Trophoblast cell (in vitro differentiated cells and primary cell): ENCODE data around the gene CCDC50. TPM values are rescaled to one million over a fixed set of nuclear protein-coding genes. Genes with fewer than 3 reads are reported as not detected.
A peak's percentile ranks its signal among the peaks of the same experiment; 100 is the strongest.

Source experiments
- DNase-seq, 2 donors: peaks; one replicate each; pipeline ENCODE4 v3.0.0-alpha.2; 2016
- H2AFZ ChIP-seq: 2 replicates; pipeline ENCODE4 v1.6.1; 2013; ENCODE audit warnings: low read length, moderate library complexity, mild to moderate bottlenecking; ENCODE audit not compliant: insufficient read depth, poor library complexity
- H2AK5ac ChIP-seq: 2 replicates; pipeline ENCODE4 v1.6.1; 2013; ENCODE audit warnings: mild to moderate bottlenecking, low read length
- H2BK120ac ChIP-seq: 2 replicates; pipeline ENCODE4 v1.6.1; 2013; ENCODE audit warnings: low read length, mild to moderate bottlenecking, moderate library complexity; ENCODE audit not compliant: insufficient read depth, poor library complexity
- H2BK12ac ChIP-seq: 2 replicates; pipeline ENCODE4 v1.6.1; 2013; ENCODE audit warnings: mild to moderate bottlenecking, low read length, moderate library complexity
- H2BK5ac ChIP-seq: 2 replicates; pipeline ENCODE4 v1.6.1; 2013; ENCODE audit warnings: low read length, low read depth, moderate library complexity, mild to moderate bottlenecking; ENCODE audit not compliant: poor library complexity
- H3K14ac ChIP-seq: 2 replicates; pipeline ENCODE4 v1.6.1; 2013; ENCODE audit warnings: mild to moderate bottlenecking, low read length
- H3K18ac ChIP-seq: 2 replicates; pipeline ENCODE4 v1.6.1; 2013; ENCODE audit warnings: mild to moderate bottlenecking, low read length
- H3K23ac ChIP-seq: 2 replicates; pipeline ENCODE4 v1.6.1; 2013; ENCODE audit warnings: low read length
- H3K27ac ChIP-seq: 2 replicates; pipeline ENCODE4 v1.5.1; 2013; ENCODE audit warnings: low read depth, mild to moderate bottlenecking, inconsistent platforms, low read length, moderate library complexity
- H3K27me3 ChIP-seq: 2 replicates; pipeline ENCODE4 v1.6.1; 2013; ENCODE audit warnings: inconsistent platforms, mild to moderate bottlenecking, low read length, moderate library complexity; ENCODE audit not compliant: insufficient read depth
- H3K36me3 ChIP-seq, 2 experiments: 1 replicate in 1 of 2; 2 replicates in 1 of 2; pipeline ENCODE4 v1.6.1; 2013; ENCODE audit warnings: low read length in 2 of 2, mild to moderate bottlenecking in 2 of 2, moderate library complexity in 1 of 2; ENCODE audit not compliant: insufficient read depth in 2 of 2, control insufficient read depth in 1 of 2
- H3K4ac ChIP-seq: 2 replicates; pipeline ENCODE4 v1.6.1; 2013; ENCODE audit warnings: low read depth, mild to moderate bottlenecking, low read length, moderate library complexity
- H3K4me1 ChIP-seq, 2 experiments: 1 replicate in 1 of 2; 2 replicates in 1 of 2; pipeline ENCODE4 v1.6.1; 2013; ENCODE audit warnings: low read length in 2 of 2, mild to moderate bottlenecking in 2 of 2, moderate library complexity in 1 of 2; ENCODE audit not compliant: insufficient read depth in 2 of 2, control insufficient read depth in 1 of 2
- H3K4me2 ChIP-seq: 2 replicates; pipeline ENCODE4 v1.6.1; 2013; ENCODE audit warnings: inconsistent platforms, mild to moderate bottlenecking, low read length, moderate library complexity
- H3K4me3 ChIP-seq: 2 replicates; pipeline ENCODE4 v1.5.1; 2013; ENCODE audit warnings: mild to moderate bottlenecking, low read depth, low read length, inconsistent platforms
- H3K79me1 ChIP-seq: one replicate; pipeline ENCODE4 v1.6.1; 2013; ENCODE audit warnings: low read length
- H3K79me2 ChIP-seq: 2 replicates; pipeline ENCODE4 v1.6.1; 2013; ENCODE audit warnings: low read length, mild to moderate bottlenecking; ENCODE audit not compliant: control insufficient read depth, insufficient read depth, poor library complexity
- H3K9ac ChIP-seq: 2 replicates; pipeline ENCODE4 v1.6.1; 2013; ENCODE audit warnings: mild to moderate bottlenecking, low read length
- H3K9me3 ChIP-seq: 2 replicates; pipeline ENCODE4 v1.6.1; 2013; ENCODE audit warnings: low read depth, mild to moderate bottlenecking, control low read depth, inconsistent platforms, low read length; ENCODE audit not compliant: insufficient read depth
- H4K12ac ChIP-seq: 2 replicates; pipeline ENCODE4 v1.6.1; 2013; ENCODE audit warnings: low read depth, mild to moderate bottlenecking, low read length, moderate library complexity
- H4K8ac ChIP-seq: 2 replicates; pipeline ENCODE4 v1.6.1; 2013; ENCODE audit warnings: low read depth, mild to moderate bottlenecking, low read length, moderate library complexity
- H4K91ac ChIP-seq: one replicate; pipeline ENCODE4 v1.6.1; 2013; ENCODE audit warnings: low read depth, mild to moderate bottlenecking, low read length, moderate library complexity
- WGBS: extraction: QIAGEN DNeasy Blood & Tissue Kit; methylation state at CpG from one replicate; pipeline ENCODE4 v1.1.7; 2013; ENCODE audit warnings: missing lambda C conversion rate; ENCODE audit not compliant: insufficient read length, insufficient coverage; ENCODE audit errors: extremely low coverage; 5-methylcytosine and 5-hydroxymethylcytosine counted together
- polyA plus RNA-seq: library from polyadenylated mRNA; stranded (reverse); fragments of 200-250 nt; gene quantifications from 2 replicates; pipeline ENCODE4 v1.2.3, GENCODE V29; 2013

CCDC50 gene, protein sequence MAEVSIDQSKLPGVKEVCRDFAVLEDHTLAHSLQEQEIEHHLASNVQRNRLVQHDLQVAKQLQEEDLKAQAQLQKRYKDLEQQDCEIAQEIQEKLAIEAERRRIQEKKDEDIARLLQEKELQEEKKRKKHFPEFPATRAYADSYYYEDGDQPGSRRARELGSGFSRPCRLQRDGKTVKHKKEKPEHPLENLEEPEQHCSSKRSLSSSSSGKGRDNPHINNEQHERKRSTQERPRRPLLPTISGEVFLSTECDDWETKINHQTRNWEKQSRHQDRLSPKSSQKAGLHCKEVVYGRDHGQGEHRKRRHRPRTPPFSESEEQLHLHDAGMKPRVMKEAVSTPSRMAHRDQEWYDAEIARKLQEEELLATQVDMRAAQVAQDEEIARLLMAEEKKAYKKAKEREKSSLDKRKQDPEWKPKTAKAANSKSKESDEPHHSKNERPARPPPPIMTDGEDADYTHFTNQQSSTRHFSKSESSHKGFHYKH
- polyA plus RNA-seq, result 48.0 and 50.1 TPM in 2 replicates

DNA sequence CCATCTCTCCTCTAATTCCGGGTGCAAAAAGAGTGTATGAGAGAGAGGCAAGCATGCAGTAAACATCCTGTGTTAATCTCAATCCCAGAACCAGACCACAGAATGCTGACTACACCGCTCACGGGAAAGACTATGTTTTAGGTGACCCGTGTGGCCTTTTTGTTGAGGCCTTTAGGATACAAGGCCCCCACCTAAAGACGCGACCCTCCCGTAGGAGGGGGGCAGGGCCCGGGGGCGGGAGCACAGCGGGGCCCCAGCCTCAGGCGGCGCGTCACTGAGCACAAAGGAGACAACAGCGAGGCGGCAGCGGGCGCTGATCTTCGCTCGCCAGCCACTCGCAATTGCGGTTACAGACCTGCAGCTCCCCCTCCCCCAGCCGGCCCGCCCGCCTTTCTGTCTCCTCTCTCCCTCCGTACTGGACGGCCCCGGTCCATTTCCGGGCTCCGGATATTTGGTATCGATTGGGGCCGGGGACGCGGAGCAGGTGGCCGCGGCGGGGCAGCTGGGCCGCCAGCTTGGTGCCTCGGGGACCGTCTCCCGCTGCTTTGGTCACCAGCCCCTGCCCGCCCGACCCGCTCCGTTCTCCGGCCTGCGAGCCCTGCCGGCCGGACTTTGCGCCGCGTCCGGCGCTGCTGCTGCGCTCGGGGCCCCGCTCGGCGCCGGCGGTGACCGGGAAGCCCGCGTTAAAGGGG is at the start of gene CCDC50:
Gene CCDC50 (plus strand): TSS at position 433 of the 692 bp plus-strand sequence. CDS start 281 bp downstream, outside the sequence.
- peak within 1 kb of the TSS; percentile 78 for H3K14ac ChIP-seq
- DNase-seq, result peak; percentile 55 to 66
- H3K4me1 ChIP-seq, result peaks cover 0 to 7% of the 10 kb centered on the region in 2 experiments
- peak within 1 kb of the TSS; percentile 90 for H2BK120ac ChIP-seq
- H3K79me2 ChIP-seq, result peaks cover 11% of the 10 kb centered on the region
- H2BK5ac ChIP-seq, result peak within 1 kb of the TSS; percentile 70
- H3K27me3 ChIP-seq, result no peaks in the 10 kb centered on the region
- peak within 1 kb of the TSS; percentile 75 for H3K18ac ChIP-seq
- no peaks in the 10 kb centered on the region for H3K36me3 ChIP-seq
- peak within 1 kb of the TSS; percentile 82 for H3K4ac ChIP-seq
- peak within 1 kb of the TSS; percentile 87 for H3K4me3 ChIP-seq
- WGBS, result no CpG with 5 or more reads among the region's 63 CpGs
- H2AK5ac ChIP-seq, result peak within 1 kb of the TSS; percentile 64
- H3K4me2 ChIP-seq, result peak within 1 kb of the TSS; percentile 80
- H2AFZ ChIP-seq, result peak within 1 kb of the TSS; percentile 80
- no peaks in the 10 kb centered on the region for H3K9me3 ChIP-seq
- peak within 1 kb of the TSS; percentile 86 for H3K9ac ChIP-seq
- peak within 1 kb of the TSS; percentile 94 for H4K91ac ChIP-seq
- H2BK12ac ChIP-seq, result peak within 1 kb of the TSS; percentile 42
- peak within 1 kb of the TSS; percentile 81 for H3K27ac ChIP-seq
- peaks cover 12% of the 10 kb centered on the region for H3K79me1 ChIP-seq
- H3K23ac ChIP-seq, result no peak within 1 kb of the TSS
- H4K8ac ChIP-seq, result peak within 1 kb of the TSS; percentile 86
- H4K12ac ChIP-seq, result peak within 1 kb of the TSS; percentile 68

DNA sequence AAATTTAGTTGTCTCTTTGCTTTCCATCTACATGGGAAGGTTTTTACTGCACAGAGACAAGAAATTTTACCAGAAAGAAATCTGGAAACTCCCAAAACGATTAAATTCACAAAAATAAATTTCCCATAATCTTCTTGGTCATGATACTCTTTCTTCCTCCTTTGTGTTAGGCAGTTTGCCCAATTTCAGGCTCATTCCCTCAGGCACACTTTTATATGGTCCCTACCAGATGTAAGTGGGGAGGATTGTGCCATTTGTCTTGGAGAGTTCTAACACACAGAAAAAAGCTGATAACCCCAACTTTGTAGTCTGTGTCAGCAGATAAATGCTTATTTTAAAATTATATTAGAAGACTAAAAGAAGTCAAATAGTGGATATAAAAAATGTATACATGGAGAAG is 49.1 kb upstream of the CCDC50 start:
- Histone ChIP-seq H4K8ac (no peak overlapping the region), H3K18ac (no peak overlapping the region), H3K23ac (no peak overlapping the region), H3K36me3 (no peaks in the 10 kb centered on the region), H2AK5ac (no peak overlapping the region), H3K4ac (no peak overlapping the region), H3K27me3 (no peaks in the 10 kb centered on the region), H3K79me1 (no peaks in the 10 kb centered on the region), H4K12ac (no peak overlapping the region), H3K4me2 (no peak overlapping the region), H3K79me2 (no peaks in the 10 kb centered on the region), H3K4me1 (no peaks in the 10 kb centered on the region), H3K27ac (no peak overlapping the region), H3K4me3 (no peak overlapping the region), H2BK120ac (no peak overlapping the region), H2BK12ac (no peak overlapping the region), H4K91ac (no peak overlapping the region), H2BK5ac (no peak overlapping the region), H3K14ac (no peak overlapping the region), H2AFZ (no peak overlapping the region), H3K9me3 (no peaks in the 10 kb centered on the region), H3K9ac (no peak overlapping the region)
- no peak for DNase-seq
- WGBS, result no CpG with 5 or more reads among the region's 1 CpG

DNA sequence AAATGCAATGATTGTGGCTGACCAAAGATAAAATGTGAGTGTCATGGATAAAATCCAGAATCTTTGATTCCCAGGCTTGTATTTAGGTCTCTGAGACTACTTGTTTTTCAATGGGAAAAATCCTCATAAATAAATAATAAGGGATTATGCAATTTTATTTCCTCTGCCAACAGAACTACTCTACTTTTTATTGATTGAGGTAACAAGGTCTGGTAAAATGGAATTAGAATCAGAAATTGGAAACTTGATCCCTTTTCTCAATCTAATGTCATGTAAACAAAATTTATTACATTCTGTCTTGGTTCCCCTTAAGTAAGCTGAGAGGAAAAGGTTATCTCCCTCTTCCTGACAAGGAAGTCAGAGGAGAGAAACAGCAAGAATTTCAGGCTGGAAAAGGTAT is 48.3 kb upstream of the CCDC50 start:
- H2BK120ac ChIP-seq, result no peak overlapping the region
- no peaks in the 10 kb centered on the region for H3K27me3 ChIP-seq
- no peak overlapping the region for H4K8ac ChIP-seq
- no peak overlapping the region for H3K27ac ChIP-seq
- H2BK12ac ChIP-seq, result no peak overlapping the region
- H2AK5ac ChIP-seq, result no peak overlapping the region
- H2AFZ ChIP-seq, result no peak overlapping the region
- H3K9ac ChIP-seq, result no peak overlapping the region
- H4K91ac ChIP-seq, result no peak overlapping the region
- no peak overlapping the region for H4K12ac ChIP-seq
- H3K79me1 ChIP-seq, result no peaks in the 10 kb centered on the region
- no peaks in the 10 kb centered on the region for H3K36me3 ChIP-seq
- H3K4ac ChIP-seq, result no peak overlapping the region
- H3K14ac ChIP-seq, result no peak overlapping the region
- H3K4me3 ChIP-seq, result no peak overlapping the region
- H3K23ac ChIP-seq, result no peak overlapping the region
- no peaks in the 10 kb centered on the region for H3K9me3 ChIP-seq
- no peak overlapping the region for H2BK5ac ChIP-seq
- no peak overlapping the region for H3K18ac ChIP-seq
- no peaks in the 10 kb centered on the region for H3K4me1 ChIP-seq
- no peaks in the 10 kb centered on the region for H3K79me2 ChIP-seq
- no peak for DNase-seq
- no peak overlapping the region for H3K4me2 ChIP-seq

DNA sequence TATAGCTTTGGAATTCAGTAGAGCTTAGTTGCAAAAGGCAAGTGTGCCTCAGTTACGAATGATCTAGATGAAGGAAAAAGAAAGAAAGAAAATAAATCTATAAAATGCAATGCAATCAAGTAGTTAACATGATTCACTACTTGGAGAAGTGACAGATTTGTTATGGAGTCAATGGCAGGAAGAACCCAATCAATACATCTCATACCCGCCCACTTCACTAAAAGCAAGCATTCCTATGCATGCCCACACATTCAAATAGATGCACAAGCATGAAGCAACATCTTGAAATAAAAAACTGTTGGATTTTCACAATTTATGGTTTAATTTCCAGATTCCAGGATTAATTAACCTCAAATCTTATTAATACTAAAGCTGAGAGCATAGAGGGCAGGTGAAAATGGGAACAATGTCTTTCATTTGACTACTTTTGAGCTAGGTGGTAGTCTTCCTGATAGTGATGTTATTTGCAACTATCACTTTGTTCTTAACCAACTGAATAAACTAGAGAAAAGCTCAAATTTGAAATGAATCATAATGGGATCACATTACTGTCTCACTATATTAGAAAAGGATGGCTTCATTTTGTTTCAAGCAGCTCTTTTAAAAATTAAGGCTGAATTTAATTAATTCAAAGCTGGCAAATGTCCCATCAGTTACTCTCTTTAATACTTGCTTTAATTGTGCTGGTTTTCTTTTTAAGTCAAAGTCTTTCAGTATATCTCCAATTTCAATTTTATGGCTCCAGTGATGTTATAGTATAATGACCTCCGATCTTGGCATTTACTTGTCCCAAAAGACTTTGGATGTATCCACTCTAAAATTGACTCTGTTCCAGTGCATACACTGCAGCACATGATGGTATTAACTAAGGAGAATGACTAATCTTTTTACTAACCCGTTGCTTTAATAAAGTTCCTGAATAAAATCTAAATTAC is 46.7 kb upstream of the CCDC50 start:
- Histone ChIP-seq H2AFZ (no peak overlapping the region), H3K4me1 (no peaks in the 10 kb centered on the region), H2BK12ac (no peak overlapping the region), H3K27ac (no peak overlapping the region), H3K4ac (no peak overlapping the region), H3K4me2 (no peak overlapping the region), H4K12ac (no peak overlapping the region), H2BK5ac (no peak overlapping the region), H3K9me3 (no peaks in the 10 kb centered on the region), H2BK120ac (no peak overlapping the region), H4K91ac (no peak overlapping the region), H3K79me2 (no peaks in the 10 kb centered on the region), H3K14ac (no peak overlapping the region), H3K23ac (no peak overlapping the region), H2AK5ac (no peak overlapping the region), H3K27me3 (no peaks in the 10 kb centered on the region), H3K4me3 (no peak overlapping the region), H3K9ac (no peak overlapping the region), H3K36me3 (no peaks in the 10 kb centered on the region), H3K79me1 (no peaks in the 10 kb centered on the region), H3K18ac (no peak overlapping the region), H4K8ac (no peak overlapping the region)
- no peak for DNase-seq
- WGBS, result no CpG with 5 or more reads among the region's 4 CpGs
